CD4-positive, alpha-beta T cell treated with Interleukin-6 at 100 ng/mL for 8 hours (primary cell): ENCODE data around the gene ARHGAP30.

Source experiments
- DNase-seq: peaks from one replicate; pipeline ENCODE4 v3.0.0-alpha.2; 2020; ENCODE audit warnings: mixed read lengths, low spot score

Gene ARHGAP30

DNA sequence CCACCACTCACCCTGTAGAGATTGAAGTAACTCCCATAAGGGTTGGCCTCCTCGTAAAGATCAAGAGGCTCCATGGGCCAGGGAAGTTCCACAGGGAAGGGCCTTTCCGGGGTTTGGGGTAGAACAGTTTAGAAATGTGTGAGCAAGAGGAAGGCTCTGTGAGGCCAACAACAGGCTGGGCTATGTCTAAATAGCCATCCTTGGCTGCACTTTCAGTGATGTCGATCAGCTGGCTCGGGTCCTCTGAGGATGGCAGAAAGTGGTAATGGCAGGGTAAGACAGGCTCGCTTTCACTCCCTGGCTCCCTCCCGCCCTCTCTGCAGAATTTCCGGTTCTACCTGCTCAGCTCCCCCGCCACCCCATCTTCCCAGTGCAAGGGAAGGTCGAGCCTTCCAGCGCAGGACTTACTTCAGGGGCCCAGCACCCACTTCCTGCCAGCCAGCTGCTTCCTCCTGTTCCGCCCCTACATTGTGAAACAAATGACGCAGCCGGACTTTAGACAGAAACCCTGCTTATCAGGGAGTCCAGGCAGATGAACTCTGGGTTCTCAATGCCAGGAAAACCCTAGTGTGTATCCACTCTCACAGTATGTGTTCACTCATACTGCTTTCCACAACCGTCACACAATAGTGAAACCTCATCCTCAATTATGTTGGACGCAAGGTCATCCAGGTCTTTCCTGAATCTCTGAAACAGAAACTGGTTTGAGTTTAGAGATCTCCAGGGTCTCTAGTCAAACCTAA lies 56.0 kb downstream of the ARHGAP30 start:
- peak; percentile 75 for DNase-seq

DNA sequence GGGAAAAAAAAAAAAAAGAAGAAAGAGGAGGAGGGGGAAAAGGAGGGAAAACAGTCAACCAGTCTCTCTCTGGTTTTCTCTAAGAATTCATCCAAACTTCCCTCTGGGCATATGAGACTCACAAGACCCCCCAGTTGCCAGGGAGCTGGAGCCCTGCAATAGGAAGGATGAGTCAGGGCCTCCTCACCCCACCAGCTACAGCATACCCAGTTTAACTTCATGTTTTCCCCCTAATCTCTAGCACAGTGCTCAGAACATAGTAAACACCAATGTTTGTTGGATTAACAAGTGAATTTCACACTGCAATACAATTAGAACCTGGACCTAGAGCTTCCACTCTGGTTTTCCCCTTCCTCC lies 56.6 kb downstream of the ARHGAP30 start:
- DNase-seq, result no peak

DNA sequence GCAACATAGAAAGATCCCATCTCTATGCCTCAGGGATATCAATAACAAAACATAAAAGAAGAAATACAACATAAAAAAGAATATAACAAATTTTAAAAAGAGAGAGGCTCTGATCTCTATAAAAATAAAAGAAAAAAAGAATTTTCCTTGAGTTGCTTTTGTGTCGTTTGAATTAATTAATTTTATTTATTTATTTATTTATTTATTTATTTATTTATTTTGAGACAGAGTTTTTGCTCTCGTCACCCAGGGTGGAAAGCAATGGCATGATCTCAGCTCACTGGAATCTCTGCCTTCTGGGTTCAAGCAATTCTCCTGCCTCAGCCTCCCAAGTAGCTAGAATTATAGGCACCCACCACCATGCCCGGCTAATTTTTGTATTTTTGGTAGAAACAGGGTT lies 57.3 kb downstream of the ARHGAP30 start:
- no peak for DNase-seq

DNA sequence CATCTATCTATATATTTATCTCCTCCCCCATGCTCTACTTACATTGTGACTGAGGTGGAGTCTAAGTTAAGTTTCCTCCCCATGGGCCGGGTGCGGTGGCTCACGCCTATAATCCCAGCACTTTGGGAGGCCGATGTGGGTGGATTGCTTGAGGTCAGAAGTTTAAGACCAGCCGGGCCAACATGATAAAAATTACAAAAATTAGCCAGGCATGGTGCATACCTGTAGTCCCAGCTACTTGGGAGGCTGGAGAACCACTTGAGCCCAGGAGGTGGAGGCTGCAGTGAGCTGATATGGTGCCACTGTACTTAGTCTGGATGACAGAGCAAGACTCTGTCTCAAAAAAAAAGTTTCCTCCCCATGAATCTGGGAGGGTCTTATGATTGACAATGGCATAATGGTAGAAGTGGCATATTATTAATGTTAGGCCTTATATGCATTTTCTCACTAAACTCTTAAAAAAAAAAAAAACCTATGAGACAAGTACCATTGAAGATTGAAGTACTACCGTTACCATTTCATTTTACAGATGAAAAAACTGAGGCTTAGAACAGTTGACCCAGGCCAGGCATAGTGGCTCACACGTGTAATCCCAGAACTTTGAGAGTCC lies 60.0 kb downstream of the ARHGAP30 start:
- DNase-seq, result no peak

DNA sequence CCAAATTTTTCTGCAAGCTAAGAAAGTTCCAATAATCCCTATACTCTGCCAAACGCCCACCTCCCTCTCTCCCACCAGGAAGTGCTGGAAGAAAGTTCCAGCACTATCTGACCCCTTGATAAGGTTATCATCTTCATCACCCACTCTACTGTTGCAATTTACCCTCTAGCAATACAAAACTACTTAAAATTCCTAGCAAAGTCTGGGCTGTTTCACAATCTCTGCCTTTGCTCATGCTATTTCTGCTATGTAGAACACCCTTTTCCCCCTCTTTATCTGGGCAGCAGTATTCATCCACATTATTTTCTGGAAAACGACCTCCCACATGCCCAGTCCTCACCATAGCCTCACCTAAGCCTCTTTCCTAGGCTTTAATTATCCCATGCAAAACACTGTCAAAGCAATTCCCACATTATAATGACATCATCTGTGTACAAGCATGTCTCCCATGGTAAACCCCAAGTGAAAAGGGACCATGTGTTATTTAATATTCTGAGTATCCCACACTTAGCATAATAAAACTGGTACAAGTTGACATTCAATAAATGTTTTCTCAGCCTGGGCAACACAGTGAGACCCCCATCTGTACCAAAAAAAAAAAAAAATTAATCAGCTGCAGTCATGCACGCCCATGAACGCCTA lies 60.7 kb downstream of the ARHGAP30 start:
- DNase-seq, result no peak

DNA sequence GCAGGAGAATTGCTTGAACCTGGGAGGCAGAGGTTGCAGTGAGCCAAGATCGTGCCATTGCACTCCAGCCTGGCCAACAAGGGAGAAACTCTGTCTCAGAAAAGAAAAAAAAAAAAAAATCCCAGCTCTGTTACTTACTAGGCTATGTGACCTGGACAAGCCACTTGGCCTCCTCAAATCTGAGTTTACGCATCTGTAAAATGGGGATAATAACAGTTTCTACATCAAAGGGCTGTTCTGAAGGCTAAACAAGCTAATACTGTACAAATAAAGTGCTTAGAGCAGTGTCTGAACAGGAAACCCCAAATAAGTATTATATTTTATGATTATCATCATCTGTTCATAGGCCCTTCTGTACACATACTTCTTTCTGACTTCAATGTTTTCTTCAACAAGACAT lies 62.3 kb downstream of the ARHGAP30 start:
- no peak for DNase-seq

DNA sequence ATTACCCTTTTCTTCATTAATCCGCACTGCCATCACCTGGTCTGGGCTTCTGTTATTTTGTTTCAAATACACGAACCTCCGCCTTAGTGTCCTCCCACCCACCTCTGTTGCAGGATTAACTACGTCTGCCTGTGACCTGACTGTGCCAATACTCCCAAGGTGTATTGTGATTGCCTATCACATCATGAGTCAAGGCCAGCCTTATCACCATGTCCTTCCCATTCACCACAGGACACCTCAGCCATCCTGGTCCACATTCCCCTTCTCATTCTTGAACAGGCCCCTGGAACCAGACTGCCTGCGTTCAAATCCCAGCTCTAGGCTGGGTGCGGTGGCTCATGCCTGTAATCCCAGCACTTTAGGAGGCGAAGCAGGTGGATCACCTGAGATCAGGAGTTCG lies 63.1 kb downstream of the ARHGAP30 start:
- no peak for DNase-seq

DNA sequence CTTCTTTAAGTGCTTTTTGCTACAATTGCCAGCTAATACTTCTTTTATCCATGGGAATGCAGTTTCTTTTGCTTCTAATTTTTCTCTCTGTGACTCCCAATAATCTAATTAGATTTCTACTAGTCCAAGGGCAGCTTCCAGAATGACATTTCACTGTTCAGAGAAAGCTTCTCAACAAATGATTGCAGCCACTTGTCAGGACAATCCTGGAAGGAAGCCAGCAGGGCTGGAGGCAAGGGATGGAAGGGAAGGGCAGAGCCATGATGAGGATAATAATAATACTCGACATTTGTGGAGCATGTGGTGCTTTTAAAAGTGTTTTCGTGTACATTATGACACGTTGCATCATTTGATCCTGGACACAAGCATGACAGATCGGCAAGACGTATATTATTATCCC lies 68.2 kb downstream of the ARHGAP30 start:
- no peak for DNase-seq

DNA sequence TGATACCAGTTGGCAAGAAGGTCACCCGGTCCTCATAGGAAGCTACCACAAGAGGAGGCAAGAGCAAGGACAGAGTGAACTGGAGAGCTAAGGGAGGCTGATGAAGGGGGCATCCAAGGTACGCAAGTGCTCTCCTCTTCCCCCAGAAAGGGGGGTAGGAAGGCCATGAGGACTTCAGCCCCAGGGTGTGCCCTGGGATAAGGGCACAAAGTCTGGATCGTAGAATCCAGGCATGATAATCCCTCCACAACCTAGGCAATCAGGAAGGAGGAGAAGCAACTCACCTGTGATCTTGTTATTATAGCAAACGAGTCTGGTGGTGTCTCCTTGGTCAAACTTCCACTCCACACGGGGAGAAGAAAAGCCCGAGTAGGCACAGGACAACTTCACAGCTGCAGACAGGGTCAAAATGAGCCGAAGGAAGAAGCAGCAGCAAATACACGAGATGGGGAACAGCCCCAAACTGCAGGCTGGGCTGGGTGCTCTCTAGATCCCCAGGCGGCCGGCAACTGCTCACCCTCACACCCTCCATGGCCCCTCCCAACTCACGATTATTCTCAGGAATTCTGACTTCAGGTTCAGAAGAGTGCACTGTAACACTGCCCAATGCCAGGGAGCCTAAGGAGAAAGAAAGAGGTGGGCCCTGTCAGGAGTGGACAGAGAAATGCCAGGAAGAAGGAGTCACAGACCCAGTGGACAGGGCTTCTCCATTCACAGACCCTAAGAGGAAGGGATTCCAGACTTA lies 68.8 kb downstream of the ARHGAP30 start:
- no peak for DNase-seq

DNA sequence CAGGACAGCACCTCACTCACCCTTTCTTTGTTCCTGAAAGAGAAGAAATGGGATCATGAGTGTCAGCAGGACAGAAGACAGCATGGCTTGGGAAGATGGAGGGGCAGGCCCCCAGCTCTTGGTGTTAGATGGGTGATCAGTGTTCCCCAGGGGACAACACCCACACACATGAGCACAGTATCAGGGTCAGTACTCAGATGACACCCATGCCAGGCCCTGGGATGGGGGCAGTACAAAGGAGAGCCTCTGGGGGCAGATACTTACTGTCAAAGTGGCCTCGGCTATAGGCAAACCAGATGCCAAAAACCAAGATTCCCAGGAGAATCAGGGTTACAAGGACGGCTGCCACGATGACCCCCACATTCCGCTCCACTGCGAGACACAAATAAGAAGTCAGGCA lies 70.3 kb downstream of the ARHGAP30 start:
- no peak for DNase-seq

DNA sequence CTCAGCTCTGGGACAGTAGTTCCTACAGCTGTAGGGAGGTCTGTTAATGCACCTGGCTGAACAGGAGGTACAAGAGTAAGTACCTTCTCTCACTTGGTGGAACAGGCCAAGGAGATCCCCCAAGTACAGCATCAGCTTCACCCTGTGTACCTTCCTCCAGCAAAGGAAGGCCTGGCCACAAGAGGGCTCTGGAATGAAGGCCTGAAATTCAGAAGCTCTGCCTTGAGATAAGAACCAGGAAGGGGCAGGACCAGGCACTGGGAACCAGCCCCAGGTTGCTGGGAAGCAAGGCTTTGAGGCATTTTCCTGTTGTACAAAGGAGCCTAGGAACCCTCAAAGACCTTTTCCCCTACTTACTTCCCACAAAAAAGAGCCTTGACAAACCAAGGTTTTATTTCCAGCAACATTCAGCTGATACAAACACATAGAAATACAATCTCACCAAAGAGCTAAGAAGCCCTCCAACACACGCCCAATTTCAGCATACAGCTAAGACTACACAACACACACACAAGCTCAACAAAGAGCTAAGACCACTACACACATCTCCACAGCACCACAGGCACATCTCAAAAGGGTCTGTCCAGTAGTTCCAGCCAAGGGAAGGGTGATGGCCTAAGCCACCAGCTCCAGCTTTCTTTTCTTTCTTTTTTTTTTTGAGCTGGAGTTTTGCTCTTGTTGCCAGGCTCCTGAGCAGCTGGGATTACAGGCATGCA lies 72.2 kb downstream of the ARHGAP30 start:
- peak; percentile 51 for DNase-seq
